Measurements from ENCODE around the gene MAD1L1. TPM values are rescaled to one million over a fixed set of nuclear protein-coding genes. Genes with fewer than 3 reads are reported as not detected.

Gene MAD1L1
- total and polyA plus RNA-seq, 2 of the 4 experiments (the other 2 are of a cell fraction), result 29.0 to 40.9 TPM

GRCh38 chr7:2173189-2173827 is 59.4 kb downstream of the MAD1L1 start:
- Histone ChIP-seq H4K91ac (ENCODE audit: insufficient read depth, low read depth, low read length) (0 out of 2 replicates have a peak overlapping the region, but pooled peaks have one; percentile 16), H3K27ac (ENCODE audit: insufficient read depth, low read length) (no peak overlapping the region), H2AK9ac (replicated peaks; ENCODE audit: low read depth, low read length, poor library complexity) (peak overlapping the region; percentile 74), H4K5ac (ENCODE audit: low read depth, low read length) (no peak overlapping the region), H2AK5ac (ENCODE audit: low read depth, low read length) (peak overlapping the region; percentile 60; the same call in 1 of the 2 replicates), H3K4me2 (ENCODE audit: low read depth, low read length) (peak overlapping the region; percentile 42), H4K8ac (ENCODE audit: low read depth in 2 of 2, low read length in 2 of 2) (peak overlapping the region in 1 of 2 experiments; percentile 38; a peak in 1 of 4 replicates), H3K9me1 (ENCODE audit: insufficient read depth, low read length) (peaks cover 37% of the 10 kb centered on the region), H2BK15ac (ENCODE audit: low read depth, low read length) (peak overlapping the region; percentile 16; the same call in 1 of the 3 replicates), H3K36me3 (ENCODE audit: control insufficient read depth, insufficient read depth, low read length) (peaks cover 8% of the 10 kb centered on the region; the same call in 1 of the 2 replicates), H2BK120ac (ENCODE audit: low read depth, low read length) (peak overlapping the region; percentile 40; the same call in 1 of the 2 replicates), H3K4ac (ENCODE audit: low read depth, low read length) (peak overlapping the region; percentile 39), H3K18ac (ENCODE audit: low read depth, low read length) (no peak overlapping the region; the same call in 1 of the 2 replicates), H3K23ac (ENCODE audit: low read depth, low read length) (peak overlapping the region; percentile 15; the same call in 1 of the 2 replicates), H3K27me3 (ENCODE audit: control insufficient read depth, insufficient read depth, low read length) (peaks cover 4% of the 10 kb centered on the region; the same call in 1 of the 2 replicates), H3K9me3 (ENCODE audit: control insufficient read depth, insufficient read depth, low read length) (no peaks in the 10 kb centered on the region), H4K20me1 (ENCODE audit: insufficient read depth, low read length) (peaks cover 45% of the 10 kb centered on the region), H3K9ac (ENCODE audit: low read depth, low read length) (no peak overlapping the region), H2AFZ (replicated peaks; ENCODE audit: low read length, poor library complexity) (peak overlapping the region; percentile 56), H3K4me1 (ENCODE audit: control insufficient read depth, insufficient read depth, low read length) (peaks cover 24% of the 10 kb centered on the region), H3K79me1 (ENCODE audit: low read depth in 1 of 2, low read length in 2 of 2) (peaks cover 13 to 46% of the 10 kb centered on the region in 2 experiments; a peak in 3 of 4 replicates), H2BK5ac (ENCODE audit: low read depth, low read length, poor library complexity, severe bottlenecking) (no peak overlapping the region), H3K4me3 (ENCODE audit: insufficient read depth, low read depth, low read length) (no peak overlapping the region), H3K14ac (replicated peaks; ENCODE audit: low read depth, low read length) (no peak overlapping the region; the same call in 1 of the 2 replicates), H3K56ac (ENCODE audit: extremely low read depth, insufficient read depth, low read length) (peak overlapping the region; percentile 21; the same call in 1 of the 2 replicates), H2BK20ac (ENCODE audit: low read depth, low read length) (peak overlapping the region; percentile 36)
- no peak for TF ChIP-seq MXI1 (IDR thresholded peaks at IDR 0.05; ENCODE audit: borderline replicate concordance, low read depth, low read length)
- TF ChIP-seq CHD1 (IDR thresholded peaks at IDR 0.05; ENCODE audit: low read depth, low read length), result no peak
- no peak for TF ChIP-seq MAFK (IDR thresholded peaks at IDR 0.05; ENCODE audit: low read depth, low read length)
- TF ChIP-seq SMC3 (IDR thresholded peaks at IDR 0.05; ENCODE audit: low read depth, low read length), result no peak
- TF ChIP-seq POLR2A (IDR thresholded peaks at IDR 0.05; ENCODE audit: low read depth, low read length), result no peak
- TF ChIP-seq NFE2L2 (IDR thresholded peaks at IDR 0.05; ENCODE audit: low read depth, low read length), result no peak
- TF ChIP-seq RFX5 (IDR thresholded peaks at IDR 0.05; ENCODE audit: low read depth, low read length), result no peak
- CTCF ChIA-PET, result no interaction called here
- POLR2A ChIA-PET (ENCODE audit: unreplicated experiment), result interaction anchor here (0.5 kb wide), 1 partner anchor 61 kb away, joined by 6 read pairs; no protein-coding TSS in a partner anchor
- 72% methylated on average over 4 of the region's 15 CpGs; no CpG with 5 or more reads in 1 of the 2 experiments for WGBS, 2 experiments (ENCODE audit: extremely low coverage in 2 of 2, insufficient read length in 1 of 2)
- no TSS peak for BruUV-seq (replicated peaks)
- DNase-seq (no peak), ATAC-seq (ENCODE audit: low read depth) (peak; percentile 30)
- dilution Hi-C loops (cut with HindIII; ENCODE audit: low sequenced_read_pairs, unreplicated experiment), result no loop called here
- in situ Hi-C loops (cut with MboI; ENCODE audit: low sequenced_read_pairs), result no loop called here
- intact Hi-C loops (cut with micrococcal nuclease), result loop anchor here (5.0 kb wide), 1 partner anchor 61 kb away; no protein-coding TSS in a partner anchor
